IPS-18c (cell line): ENCODE data around the gene IRAK3.

Source experiments
- H3K4me3 ChIP-seq: 2 replicates; pipeline ENCODE4 v1.7.0; 2013; ENCODE audit warnings: low read depth, mild to moderate bottlenecking, low read length, moderate library complexity; ENCODE audit not compliant: insufficient read depth
- H3K9me3 ChIP-seq: one replicate; pipeline ENCODE4 v1.6.1; 2013; ENCODE audit warnings: mild to moderate bottlenecking, low read length, moderate library complexity; ENCODE audit not compliant: control insufficient read depth, insufficient read depth

The IRAK3 gene

DNA sequence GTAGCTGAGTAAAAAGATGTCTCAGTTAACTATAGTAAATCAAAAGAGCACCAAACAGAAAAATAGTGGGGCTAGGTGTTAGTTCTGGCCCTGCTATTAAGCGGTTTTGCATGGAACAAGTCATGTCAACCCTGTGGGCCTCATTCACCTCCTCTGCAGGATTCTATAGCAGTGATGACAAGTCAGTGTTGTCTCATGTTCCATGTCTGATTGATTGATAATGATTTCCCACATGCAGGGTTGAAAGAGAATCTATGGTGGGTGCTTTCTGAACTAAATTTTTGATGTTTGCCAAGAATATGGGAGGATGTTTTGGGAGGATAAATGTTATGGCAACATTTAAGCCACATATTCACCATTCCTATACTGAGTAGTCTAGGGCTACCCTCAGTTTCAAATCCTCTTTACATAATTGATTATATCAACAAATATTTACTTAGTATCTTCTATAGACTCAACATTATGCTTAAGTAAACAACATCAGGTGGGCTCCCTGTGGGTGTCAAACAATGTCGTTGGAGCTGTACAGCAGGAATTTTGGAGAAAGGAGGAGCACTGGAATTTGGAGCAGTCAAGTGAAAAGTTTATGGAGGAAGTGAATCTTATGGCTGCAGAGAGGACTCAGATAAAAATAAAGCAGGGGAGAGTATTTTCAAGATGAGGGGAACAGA lies 48.6 kb downstream of the IRAK3 start:
- H3K9me3 ChIP-seq: no peaks in the 10 kb centered on the region
- H3K4me3 ChIP-seq: no peak overlapping the region

- H3K9me3 ChIP-seq: no peaks in the 10 kb centered on the region
- no peak overlapping the region for H3K4me3 ChIP-seq
Measured at GRCh38 chr12:66239295-66239694, 50.3 kb downstream of the IRAK3 start.

- Histone ChIP-seq H3K4me3 (no peak overlapping the region), H3K9me3 (no peaks in the 10 kb centered on the region)
Measured at GRCh38 chr12:66240096-66240820, 51.2 kb downstream of the IRAK3 start.

DNA sequence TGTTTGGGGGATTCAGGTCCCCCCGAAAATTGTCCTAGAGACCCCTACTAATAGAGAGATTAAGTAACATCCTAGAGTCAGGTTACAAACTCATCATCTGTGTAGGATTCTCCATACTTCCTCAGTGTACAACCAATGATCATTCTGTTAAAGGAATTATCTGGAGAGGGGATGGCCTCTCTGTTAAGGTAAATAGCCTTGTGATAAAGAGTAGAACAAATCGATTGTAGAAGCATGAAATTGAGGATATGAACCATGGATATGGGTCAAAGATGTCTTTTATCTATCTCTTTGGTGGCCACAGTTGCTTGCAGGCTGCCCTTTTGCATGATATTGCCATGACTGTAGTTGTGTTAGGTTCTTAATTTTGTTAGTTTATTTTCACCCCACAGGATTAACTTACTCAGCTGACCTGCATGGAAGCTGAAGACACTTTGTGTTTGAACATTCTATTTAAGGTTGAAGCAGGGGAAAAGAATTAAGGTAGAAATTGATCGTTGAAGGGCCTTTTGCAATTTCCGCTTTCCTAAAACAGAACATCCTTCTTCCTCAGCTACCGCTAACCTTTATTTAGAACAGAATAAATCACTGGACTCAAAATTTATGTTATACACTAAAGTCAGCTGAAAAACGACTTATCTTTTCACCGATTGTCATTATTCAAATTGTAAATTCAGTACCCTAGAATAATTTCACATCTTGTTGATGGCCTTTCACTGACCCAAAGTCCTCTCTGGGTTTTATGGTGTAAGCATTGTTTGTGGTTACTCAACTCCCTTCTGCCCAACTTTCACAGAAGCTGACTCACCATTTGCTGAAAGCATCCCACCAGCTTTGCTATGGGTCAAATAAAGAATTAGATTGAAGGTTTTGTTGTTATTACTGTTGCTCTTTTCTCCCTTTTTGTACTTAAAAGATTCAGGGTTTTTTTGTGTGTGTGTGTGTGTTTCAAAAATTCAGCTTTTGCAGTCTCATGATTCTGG lies 52.3 kb downstream of the IRAK3 start:
- no peak overlapping the region for H3K4me3 ChIP-seq
- no peaks in the 10 kb centered on the region for H3K9me3 ChIP-seq

GRCh38 chr12:66242311-66242710 lies 53.3 kb downstream of the IRAK3 start:
- no peak overlapping the region for H3K4me3 ChIP-seq
- no peaks in the 10 kb centered on the region for H3K9me3 ChIP-seq

DNA sequence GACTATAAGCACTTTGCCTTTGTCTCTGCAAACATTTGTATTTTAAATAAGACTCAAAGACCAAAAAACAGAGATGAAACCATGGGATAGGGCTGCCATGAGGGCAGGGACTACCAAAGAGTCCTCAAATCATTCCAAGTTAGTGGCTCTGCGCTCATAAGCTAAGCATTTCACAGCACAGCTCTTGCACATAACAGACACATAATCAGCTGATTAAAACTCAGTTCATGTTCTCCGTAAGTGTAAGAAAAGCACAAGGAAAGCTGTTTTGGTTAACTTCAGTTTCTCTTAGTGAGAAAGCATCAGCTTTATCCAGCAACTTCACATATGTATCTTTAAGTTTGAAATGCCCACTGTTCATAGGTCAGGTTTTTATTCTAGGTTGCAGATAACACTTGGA lies 54.9 kb downstream of the IRAK3 start:
- no peaks in the 10 kb centered on the region for H3K9me3 ChIP-seq

DNA sequence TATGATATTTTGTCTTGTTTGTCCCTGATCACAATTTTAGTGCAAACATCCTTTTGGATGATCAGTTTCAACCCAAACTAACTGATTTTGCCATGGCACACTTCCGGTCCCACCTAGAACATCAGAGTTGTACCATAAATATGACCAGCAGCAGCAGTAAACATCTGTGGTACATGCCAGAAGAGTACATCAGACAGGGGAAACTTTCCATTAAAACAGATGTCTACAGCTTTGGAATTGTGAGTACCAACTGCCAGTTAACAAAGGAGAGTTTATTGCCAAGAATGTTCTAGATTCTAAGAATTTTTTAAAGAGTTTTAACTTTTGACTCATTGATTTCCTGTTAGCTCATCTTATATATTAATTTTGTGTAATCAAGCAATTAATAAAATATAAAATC lies 55.4 kb downstream of the IRAK3 start:
- H3K4me3 ChIP-seq: no peak overlapping the region
- no peaks in the 10 kb centered on the region for H3K9me3 ChIP-seq

More for the DNA sequence above, 54.9 kb downstream of the IRAK3 start:
- H3K4me3 ChIP-seq: no peak overlapping the region

- Histone ChIP-seq H3K9me3 (no peaks in the 10 kb centered on the region), H3K4me3 (no peak overlapping the region)
Measured at GRCh38 chr12:66247741-66248140, 58.7 kb downstream of the IRAK3 start.

- Histone ChIP-seq H3K9me3 (no peaks in the 10 kb centered on the region), H3K4me3 (no peak overlapping the region)
Measured at GRCh38 chr12:66251049-66251448, 62.0 kb downstream of the IRAK3 start.

GRCh38 chr12:66252771-66253170 lies 63.8 kb downstream of the IRAK3 start:
- no peaks in the 10 kb centered on the region for H3K9me3 ChIP-seq
- H3K4me3 ChIP-seq: no peak overlapping the region

DNA sequence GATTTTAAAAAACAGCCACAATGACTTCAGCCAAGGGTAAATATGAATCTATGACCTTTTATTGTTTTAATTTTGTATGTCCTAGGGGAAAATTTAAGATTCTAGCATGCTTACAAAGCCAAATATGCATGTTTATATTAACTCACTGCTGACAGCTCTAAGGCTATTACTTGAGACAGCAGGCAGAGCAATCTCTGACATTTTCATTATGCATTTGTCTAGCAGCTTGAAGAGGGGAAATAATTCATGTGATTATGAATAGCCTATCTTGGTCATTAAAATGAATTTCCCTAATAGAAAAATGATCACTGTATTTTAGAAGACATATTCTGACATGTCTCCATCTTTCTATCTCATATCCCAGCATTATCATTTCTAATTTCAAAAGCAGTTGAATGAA lies 66.7 kb downstream of the IRAK3 start:
- Histone ChIP-seq H3K9me3 (no peaks in the 10 kb centered on the region), H3K4me3 (no peak overlapping the region)

DNA sequence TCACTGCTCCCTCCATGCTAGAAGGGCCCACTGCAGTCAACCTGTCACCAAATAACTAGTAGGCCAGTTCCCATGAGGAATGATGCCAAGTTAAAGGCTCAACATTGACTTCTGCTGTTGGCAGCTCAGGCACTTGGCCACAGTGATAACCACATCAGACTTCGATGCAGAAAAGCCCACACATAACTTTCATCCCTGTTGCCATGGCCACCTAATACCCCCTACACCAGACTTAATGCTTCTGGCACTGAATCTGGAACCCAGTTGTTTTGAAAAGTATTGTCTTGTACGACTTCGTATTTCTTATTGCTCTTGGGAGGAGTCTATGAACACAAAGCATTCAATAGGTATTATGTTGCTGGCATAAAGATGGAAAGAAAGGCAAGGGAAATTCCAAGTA lies 69.0 kb downstream of the IRAK3 start:
- Histone ChIP-seq H3K4me3 (no peak overlapping the region), H3K9me3 (no peaks in the 10 kb centered on the region)

DNA sequence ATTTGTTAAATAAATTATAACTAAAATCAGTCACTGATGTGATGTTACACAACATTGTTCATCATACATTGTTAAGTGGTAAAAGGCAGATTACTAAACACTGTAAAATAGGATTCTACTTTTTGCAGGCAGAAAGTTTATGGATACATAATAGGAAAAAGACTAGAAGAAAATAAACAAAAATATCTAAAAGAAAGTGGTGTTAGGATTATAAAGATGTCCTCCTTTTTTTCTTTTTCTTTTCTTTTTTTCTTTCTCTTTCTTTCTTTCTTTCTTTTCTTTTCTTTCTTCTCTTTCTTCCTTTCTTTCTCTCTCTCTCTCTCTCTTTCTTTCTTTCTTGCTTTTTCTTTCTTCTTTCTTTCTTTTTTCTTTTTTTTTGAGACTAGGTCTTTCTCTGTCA lies 73.7 kb downstream of the IRAK3 start:
- Histone ChIP-seq H3K9me3 (no peaks in the 10 kb centered on the region), H3K4me3 (no peak overlapping the region)

- no peaks in the 10 kb centered on the region for H3K9me3 ChIP-seq
- H3K4me3 ChIP-seq: no peak overlapping the region
Measured at GRCh38 chr12:66268562-66268961, 79.5 kb downstream of the IRAK3 start.

GRCh38 chr12:66269142-66269541 lies 80.1 kb downstream of the IRAK3 start:
- H3K9me3 ChIP-seq: no peaks in the 10 kb centered on the region
- no peak overlapping the region for H3K4me3 ChIP-seq

DNA sequence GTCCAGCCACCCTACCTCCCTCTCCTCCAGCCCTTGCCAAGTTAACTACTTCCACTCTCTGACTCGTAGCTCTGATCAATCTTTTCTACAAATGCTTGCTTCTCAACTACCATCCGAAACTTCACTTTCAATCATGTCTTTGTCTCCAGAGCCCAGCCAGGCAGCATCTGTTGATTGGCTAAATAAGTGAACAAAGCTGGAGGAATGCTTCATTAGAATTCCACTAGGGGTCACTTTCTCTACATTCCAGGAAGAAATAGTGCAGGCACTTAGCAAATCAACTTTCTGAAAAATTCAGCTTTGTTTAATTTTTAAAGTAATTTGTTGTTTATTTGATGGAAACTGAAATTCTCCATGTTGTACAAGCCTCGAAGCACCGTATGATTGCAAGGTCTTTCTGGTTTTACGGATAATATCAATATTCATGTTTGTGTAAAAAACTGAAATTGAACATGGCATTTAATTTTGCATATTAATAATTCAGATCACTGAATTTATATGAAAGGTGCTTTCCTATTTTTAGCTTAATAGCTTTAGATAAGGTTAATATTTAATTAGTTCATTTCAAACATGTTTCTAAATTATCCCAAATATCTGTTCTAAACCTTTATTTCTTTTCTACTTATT lies 80.9 kb downstream of the IRAK3 start:
- no peaks in the 10 kb centered on the region for H3K9me3 ChIP-seq
- H3K4me3 ChIP-seq: no peak overlapping the region

GRCh38 chr12:66270613-66271012 lies 81.6 kb downstream of the IRAK3 start:
- Histone ChIP-seq H3K9me3 (no peaks in the 10 kb centered on the region), H3K4me3 (no peak overlapping the region)
